ENCODE measurements around the gene ADAT3.

DNA sequence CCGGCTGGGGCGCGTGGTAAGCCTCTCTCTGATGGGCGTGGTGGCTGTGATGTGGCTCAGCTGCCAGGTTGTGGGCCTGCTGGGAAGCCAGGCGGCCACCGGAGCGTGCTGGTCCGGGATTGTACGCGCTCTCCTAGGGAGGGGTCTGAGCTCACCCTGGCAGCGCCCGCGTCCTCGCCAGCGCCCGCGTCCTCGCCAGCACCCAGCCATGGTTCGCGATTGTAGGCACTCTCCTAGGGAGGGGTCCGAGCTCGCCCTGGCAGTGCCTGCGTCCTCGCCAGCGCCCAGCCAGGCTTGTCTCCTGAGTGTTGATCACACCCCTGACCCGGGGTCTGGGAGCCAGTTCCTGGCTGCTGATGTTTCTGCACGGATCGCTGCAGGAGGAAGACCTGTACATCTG lies 13.8 kb downstream of the ADAT3 start:
- TF ChIP-seq BHLHE40 (IDR thresholded peaks at IDR 0.05; ENCODE audit: borderline replicate concordance) (no peak), ZNF384 (IDR thresholded peaks at IDR 0.05) (no peak), TARDBP (IDR thresholded peaks at IDR 0.05) (no peak), PKNOX1 (IDR thresholded peaks at IDR 0.05) (no peak)

All from HEK293T (cell line).